ENCODE results near the gene ADCY4. TPM values are rescaled to one million over a fixed set of nuclear protein-coding genes. Genes with fewer than 3 reads are reported as not detected.

The ADCY4 gene
- total RNA-seq, 1 experiment from 2014 or later, result 0.04 TPM

- intact Hi-C loops (cut with micrococcal nuclease), result loop anchor here (2.0 kb wide), 2 partner anchors 26 to 28 kb away; partner anchors contain the start of gene TINF2
- ChIA-PET CTCF (interaction anchor here (0.6 to 1.5 kb wide), 5 partner anchors 25 to 35 kb away, joined by 3 to 9 read pairs (median 3); partner anchors contain the start of genes DHRS1, NOP9 and TINF2), POLR2A (ENCODE audit: unreplicated experiment) (interaction anchor here (0.6 to 0.7 kb wide), 3 partner anchors 8 to 29 kb away, joined by 3 to 6 read pairs (median 6); partner anchors contain the start of gene TINF2)
- DNase-seq (peak; percentile 91), ATAC-seq (peak; percentile 97)
- Histone ChIP-seq H3K27me3 (ENCODE audit: low read length) (no peaks in the 10 kb centered on the region), H3K36me3 (ENCODE audit: low read depth, low read length) (no peaks in the 10 kb centered on the region), H3F3A (ENCODE audit: low read length, unreplicated experiment) (no peaks in the 10 kb centered on the region), H3K9me2 (replicated peaks; ENCODE audit: low read length) (no peaks in the 10 kb centered on the region), H3K79me2 (ENCODE audit: low read length) (no peaks in the 10 kb centered on the region), H3K4me2 (ENCODE audit: low read length) (peak within 1 kb of the TSS; percentile 98), H3K27ac (ENCODE audit: low read length) (peak within 1 kb of the TSS; percentile 76), H2AFZ (ENCODE audit: low read length) (peak within 1 kb of the TSS; percentile 99), H3K4me1 (ENCODE audit: insufficient read depth, low read length) (peaks cover 21% of the 10 kb centered on the region), H3K9ac (ENCODE audit: low read length) (peak within 1 kb of the TSS; percentile 99), H3K4me3 (ENCODE audit: low read length) (peak within 1 kb of the TSS; percentile 99), H4K20me1 (ENCODE audit: low read length) (no peaks in the 10 kb centered on the region), H3K9me3 (ENCODE audit: low read length) (no peaks in the 10 kb centered on the region)
- TF ChIP-seq EZH2phosphoT487 (IDR thresholded peaks at IDR 0.05; ENCODE audit: borderline replicate concordance, low read length) (no peak), CTCF (conservative IDR thresholded peaks at IDR 0.05; ENCODE audit: low read depth, low read length) (peak; percentile 77)
- no TSS peak for BruUV-seq (replicated peaks)
Measured at GRCh38 chr14:24271134-24271833, 63.6 kb downstream of the ADCY4 start, which contains the start of gene RABGGTA. Gene RABGGTA (minus strand): TSS chr14:24271597. CDS start chr14:24271115, 482 bp downstream.

DNA sequence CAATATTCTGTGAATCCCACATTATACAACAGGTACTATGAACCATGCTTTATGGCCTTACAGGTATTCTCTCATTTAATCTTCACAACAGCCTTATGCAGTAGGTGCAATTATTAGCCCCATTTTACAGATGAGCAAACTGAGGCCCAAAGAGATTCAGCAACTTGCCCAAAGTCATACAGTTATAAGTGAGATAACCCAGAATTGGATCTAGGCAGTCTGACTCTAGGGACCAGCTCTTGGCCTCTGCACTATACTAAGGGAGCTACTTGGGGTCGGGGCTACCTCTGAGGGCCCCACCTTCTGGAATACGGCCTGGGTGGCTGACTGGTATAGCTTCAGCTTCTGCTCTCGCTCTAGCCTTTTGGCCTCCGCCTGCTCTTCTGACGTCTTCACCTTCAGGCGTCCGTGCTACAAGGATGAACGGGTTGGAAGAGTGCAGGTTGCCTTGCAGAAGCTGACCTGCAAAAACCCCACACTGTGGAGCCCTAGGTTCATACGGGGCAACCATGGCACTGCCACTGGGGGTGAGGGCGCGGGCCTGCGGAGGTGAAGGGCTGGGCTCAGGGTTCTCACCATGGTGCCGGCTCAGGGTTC is 64.2 kb downstream of the ADCY4 start:
- intact Hi-C loops (cut with micrococcal nuclease), result loop anchor here (2.0 kb wide), 2 partner anchors 26 to 28 kb away; partner anchors contain the start of gene TINF2

More for the DNA sequence above, 64.2 kb downstream of the ADCY4 start:
- peaks cover 21% of the 10 kb centered on the region for H3K4me1 ChIP-seq (ENCODE audit: insufficient read depth, low read length)
- H3K27ac ChIP-seq (ENCODE audit: low read length), result peak overlapping the region; percentile 76; the same call in 1 of the 2 replicates
- H3K36me3 ChIP-seq (ENCODE audit: low read depth, low read length), result no peaks in the 10 kb centered on the region
- H3K9me2 ChIP-seq (replicated peaks; ENCODE audit: low read length), result no peaks in the 10 kb centered on the region
- no peaks in the 10 kb centered on the region for H3K9me3 ChIP-seq (ENCODE audit: low read length)
- no peaks in the 10 kb centered on the region for H3F3A ChIP-seq (ENCODE audit: low read length, unreplicated experiment)
- no peaks in the 10 kb centered on the region for H3K27me3 ChIP-seq (ENCODE audit: low read length)
- no peak for DNase-seq
- H3K4me3 ChIP-seq (ENCODE audit: low read length), result peak overlapping the region; percentile 99
- CTCF ChIA-PET, result interaction anchor here (0.6 to 1.5 kb wide), 4 partner anchors 26 to 36 kb away, joined by 3 to 9 read pairs (median 4); partner anchors contain the start of genes DHRS1, NOP9 and TINF2
- TSS peak; percentile 56 for BruUV-seq (replicated peaks)
- no peaks in the 10 kb centered on the region for H3K79me2 ChIP-seq (ENCODE audit: low read length)
- H2AFZ ChIP-seq (ENCODE audit: low read length), result peak overlapping the region; percentile 99
- peak; percentile 19 for ATAC-seq
- no peak for TF ChIP-seq EZH2phosphoT487 (IDR thresholded peaks at IDR 0.05; ENCODE audit: borderline replicate concordance, low read length)
- no peak for TF ChIP-seq EZH2 (IDR thresholded peaks at IDR 0.05; ENCODE audit: low read length, unreplicated experiment)
- no peak for TF ChIP-seq CTCF (conservative IDR thresholded peaks at IDR 0.05; ENCODE audit: low read depth, low read length)
- no peaks in the 10 kb centered on the region for H4K20me1 ChIP-seq (ENCODE audit: low read length)
- H3K9ac ChIP-seq (ENCODE audit: low read length), result peak overlapping the region; percentile 99
- peak overlapping the region; percentile 98 for H3K4me2 ChIP-seq (ENCODE audit: low read length)
- POLR2A ChIA-PET (ENCODE audit: unreplicated experiment), result no interaction called here
